ENCODE measurements around the gene SDCBP2.
A peak's percentile ranks its signal among the peaks of the same experiment; 100 is the strongest.
"Not testable (repeated sequence)": the region's sequence is repeated elsewhere in the genome, so short reads cannot be mapped to it uniquely, and the experiment has no call there.

SDCBP2 gene

GRCh38 chr20:1357921-1358671, 29.2 kb upstream of the SDCBP2 start:
- DNase-seq = no peak

DNA sequence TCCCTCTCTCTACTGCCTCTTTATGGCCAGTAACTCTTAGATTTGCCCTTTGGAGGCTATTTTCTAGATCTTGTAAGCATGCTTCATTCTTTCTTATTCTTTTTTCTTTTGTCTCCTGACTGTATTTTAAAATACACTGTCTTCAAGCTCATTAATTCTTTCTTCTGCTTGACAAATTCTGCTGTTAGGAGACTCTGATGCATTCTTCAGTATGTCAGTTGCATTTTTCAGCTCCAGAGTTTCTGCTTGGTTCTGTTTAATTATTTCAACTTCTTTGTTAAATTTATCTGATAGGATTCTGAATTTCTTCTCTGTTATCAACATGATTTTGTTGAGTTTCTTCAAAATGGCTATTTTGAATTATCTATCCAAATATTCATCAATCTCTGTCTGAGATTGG, 25.0 kb upstream of the SDCBP2 start:
- no peak for DNase-seq

DNA sequence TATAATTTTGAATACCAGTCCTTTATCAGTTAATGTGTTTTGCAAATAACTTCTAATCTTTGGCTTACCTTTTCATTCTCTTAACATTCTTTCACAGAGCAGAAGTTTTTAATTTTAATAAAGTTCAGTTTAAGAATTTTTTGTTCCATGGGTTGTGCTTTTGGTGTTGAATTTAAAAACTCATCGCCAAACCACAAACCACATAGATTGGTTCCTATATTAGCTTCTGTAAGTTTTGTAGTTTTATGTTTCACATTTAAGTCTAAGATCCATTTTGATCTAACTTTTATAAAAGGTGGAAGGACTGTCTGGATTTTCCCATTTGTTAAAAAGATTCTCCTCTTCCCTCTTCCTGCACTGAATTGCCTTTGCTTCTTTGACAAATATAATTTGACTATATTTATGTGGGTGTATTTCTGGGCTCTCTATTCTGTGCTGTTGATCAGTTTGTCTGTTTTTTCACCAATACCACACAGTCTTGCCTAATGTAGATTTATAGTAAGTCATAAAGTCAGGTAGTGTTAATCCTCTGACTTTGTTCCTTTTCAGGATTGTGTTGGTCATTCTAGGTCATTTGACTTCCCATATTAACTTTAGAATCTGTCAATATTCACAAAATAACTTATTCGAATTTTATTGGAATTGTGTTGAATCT, 17.5 kb upstream of the SDCBP2 start:
- DNase-seq = no peak

GRCh38 chr20:1345756-1346093, 16.8 kb upstream of the SDCBP2 start:
- no peak for DNase-seq

GRCh38 chr20:1345030-1345755, 16.3 kb upstream of the SDCBP2 start:
- DNase-seq = no peak

DNA sequence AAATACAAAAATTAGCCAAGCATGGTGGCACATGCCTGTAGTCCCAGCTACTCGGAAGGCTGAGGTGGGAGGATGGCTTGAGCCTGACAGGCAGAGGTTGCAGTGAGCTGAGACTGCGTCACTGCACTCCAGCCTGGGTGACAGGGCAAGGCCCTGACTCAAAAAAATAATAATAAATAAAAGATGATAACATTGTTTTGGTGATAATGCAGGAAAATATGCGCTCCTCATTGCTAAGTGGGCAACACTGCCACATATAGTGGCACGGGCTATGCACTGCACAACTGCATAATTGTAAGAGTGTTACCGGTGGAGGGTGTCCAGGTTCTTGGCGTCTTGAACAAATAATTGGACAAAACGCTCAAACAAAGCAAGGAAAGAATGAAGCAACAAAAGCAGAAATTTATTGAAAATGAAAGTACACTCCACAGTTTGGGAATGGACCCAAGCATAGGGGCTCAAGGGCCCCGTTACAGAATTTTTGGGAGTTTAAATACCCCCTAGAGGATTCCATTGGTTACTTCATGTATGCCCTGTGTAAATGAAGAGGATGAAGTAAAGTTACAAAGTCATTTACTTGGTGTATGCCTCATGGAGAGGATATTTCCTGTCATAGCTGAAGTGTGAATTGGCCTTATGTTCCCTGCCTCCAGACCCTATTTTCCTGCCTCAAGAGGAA, 14.6 kb upstream of the SDCBP2 start:
- not testable (repeated sequence) for DNase-seq

DNA sequence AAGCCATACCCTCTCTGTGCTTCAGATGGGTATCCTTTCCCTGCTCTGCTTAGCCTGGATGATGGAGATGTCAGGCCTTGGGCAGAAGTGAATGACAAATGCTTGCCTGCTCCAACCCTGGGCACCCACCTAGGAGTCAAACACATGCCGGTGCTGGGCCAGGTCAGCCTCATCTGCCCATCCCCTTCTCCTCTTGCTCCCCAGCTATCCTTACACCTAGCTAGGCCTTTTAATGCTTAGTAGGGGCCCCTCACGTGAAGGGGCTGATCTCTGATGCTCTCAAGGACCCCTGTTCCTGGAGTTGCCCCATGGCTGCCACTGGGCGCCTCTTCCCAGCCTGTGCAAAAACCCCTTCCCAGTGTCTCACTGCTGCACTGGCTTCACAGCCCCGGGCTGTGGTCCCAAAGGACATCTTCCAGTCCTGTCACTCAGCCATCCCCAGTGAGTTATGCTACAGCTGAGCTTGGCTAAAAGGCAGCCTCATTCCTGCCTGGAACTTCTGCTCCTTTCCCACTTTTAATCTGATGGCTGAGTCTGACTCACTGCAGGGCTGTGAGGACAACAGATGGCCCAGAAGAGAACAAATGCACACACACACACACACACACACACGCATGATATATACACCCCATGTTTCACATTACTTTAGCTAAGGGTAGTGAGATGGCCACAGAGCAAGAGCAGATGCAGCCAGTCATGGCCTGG, 12.8 kb upstream of the SDCBP2 start:
- no peak for DNase-seq

DNA sequence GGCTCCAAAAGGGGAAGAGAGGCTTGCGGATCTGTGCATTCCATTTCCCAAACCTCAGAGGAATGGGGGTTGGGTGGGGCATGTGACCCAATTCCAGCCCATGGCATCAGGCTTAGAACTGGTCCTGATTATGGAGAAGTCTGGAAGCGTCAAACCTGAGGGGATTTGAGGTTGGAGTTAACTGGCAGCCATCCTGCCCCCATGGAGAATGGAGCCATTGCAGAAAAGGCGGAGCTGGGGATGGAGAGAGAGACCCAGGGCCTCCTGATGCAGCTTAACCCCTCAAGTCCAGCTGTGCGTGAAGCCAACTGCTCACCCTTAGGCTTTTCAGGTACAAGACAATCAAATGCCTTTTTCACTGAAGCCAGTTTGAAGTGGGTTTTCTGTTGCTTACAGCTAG, 9.9 kb upstream of the SDCBP2 start:
- no peak for DNase-seq

DNA sequence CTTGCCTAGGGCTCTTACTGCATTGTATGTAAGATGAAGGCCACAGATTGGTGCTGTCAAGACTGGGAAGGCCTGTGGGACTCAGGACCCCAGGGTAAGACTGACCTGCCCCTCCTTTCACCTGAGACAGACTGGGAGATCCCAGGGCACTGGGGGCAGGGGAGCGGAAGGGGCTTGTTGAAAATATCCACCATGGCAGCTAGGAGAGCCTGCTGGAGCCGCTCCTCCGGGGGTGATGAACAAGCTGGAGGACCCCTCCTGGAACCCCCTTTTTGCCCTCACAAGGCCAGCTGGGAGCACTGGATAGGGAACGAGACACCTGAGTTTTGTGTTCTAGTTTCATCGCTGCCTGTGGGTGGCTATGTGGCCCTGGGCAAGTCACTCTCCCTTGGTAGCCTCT, 9.2 kb upstream of the SDCBP2 start:
- DNase-seq = no peak

- no peak for DNase-seq
Measured at GRCh38 chr20:1337441-1337840, 8.5 kb upstream of the SDCBP2 start.

DNA sequence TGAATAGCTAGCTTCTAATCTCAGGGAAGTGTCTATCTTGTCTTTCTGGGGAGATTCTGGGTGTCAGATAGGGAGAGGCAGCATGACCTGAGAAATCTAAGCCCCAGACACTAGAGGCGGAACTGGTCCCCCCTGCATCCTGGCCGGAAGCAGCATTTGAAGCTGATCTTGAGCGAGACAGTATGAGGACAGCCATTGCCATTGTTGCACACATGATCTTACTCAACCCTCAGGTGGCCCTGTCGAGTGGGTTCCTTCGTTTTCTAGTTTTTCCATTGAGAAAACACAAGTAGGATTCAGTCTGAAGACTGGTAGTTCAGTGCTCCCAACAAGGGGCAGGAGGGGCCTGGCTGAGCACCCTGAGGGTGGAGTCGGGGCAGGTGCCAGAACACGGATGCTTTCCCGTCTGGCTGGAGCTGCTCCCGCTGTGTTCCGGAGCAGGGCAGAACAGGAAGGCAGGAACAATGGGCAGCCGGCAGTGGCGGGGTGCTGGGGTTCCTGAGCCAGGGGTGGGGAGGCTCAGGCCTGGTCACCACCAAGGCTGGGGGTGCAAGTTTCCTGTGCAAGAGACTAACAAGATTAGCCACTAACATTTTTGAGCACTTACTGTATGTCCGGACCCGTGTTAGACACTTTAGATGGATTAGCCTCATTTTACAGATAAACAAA, 7.9 kb upstream of the SDCBP2 start:
- DNase-seq = peak in 1 of 6 experiments; percentile 9

GRCh38 chr20:1335961-1336698, 7.2 kb upstream of the SDCBP2 start:
- no peak for DNase-seq

GRCh38 chr20:1334761-1335160, 5.8 kb upstream of the SDCBP2 start:
- no peak for DNase-seq

DNA sequence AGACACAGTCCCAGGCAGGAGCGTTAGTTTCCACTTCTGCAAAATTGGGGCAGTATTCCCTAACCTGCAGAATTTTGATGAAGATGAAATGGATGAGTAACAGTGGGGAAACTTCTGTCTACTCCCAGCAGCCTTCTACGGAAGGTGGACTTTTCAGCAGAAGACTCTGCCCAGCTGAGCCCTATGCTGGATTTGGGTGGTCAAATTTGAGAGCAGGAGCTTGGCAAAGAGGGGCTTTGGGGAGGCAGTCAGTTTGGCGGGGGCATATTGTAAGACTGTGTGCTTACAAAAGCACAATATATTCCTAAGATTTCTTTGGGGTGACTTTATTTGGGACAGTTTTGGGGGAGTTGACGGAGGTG, 5.4 kb upstream of the SDCBP2 start:
- DNase-seq = no peak

DNA sequence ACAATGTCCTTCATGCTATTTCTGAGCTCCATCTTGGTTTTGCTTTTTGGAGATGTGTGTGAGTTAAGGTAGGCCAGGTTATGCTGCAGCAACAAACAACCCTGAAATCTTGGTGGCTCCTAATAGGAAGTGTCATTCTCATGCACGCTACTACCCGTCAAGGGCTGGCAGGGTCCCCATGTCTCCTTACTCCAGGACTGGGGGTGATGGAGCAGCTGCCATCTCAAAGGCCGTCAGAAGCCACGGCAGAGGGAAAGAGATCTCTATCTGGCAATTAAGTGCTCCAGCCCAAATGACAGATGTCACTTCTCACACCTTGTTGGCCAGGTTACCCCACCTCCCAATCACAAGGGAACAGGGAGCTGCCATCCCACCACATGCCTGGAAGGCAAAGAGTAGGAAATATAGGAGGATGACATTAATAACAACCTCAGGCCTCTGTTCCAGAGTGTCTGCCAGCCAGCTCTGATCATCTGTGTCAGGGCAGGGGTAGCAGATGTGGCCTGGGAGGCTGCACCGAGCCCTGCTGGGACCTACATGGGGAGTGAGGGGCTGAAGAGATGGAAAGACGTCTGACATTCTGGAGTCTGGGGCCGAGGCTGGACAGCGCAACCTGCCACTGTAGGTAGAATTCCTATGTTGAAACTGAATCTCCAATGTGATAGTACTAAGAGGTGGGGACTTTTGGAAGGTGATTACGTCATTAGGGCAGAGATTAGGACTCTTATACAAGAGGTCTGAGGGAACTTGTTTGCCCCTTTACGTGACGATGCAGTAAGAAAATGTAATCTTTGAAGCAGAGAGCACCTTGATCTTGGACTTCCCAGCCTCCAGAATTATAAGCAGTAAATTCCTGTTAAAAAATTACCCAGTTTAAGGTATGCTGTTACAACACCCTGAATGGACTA, 4.8 kb upstream of the SDCBP2 start:
- no peak for DNase-seq

GRCh38 chr20:1332749-1333300, 3.9 kb upstream of the SDCBP2 start:
- no peak for DNase-seq

DNA sequence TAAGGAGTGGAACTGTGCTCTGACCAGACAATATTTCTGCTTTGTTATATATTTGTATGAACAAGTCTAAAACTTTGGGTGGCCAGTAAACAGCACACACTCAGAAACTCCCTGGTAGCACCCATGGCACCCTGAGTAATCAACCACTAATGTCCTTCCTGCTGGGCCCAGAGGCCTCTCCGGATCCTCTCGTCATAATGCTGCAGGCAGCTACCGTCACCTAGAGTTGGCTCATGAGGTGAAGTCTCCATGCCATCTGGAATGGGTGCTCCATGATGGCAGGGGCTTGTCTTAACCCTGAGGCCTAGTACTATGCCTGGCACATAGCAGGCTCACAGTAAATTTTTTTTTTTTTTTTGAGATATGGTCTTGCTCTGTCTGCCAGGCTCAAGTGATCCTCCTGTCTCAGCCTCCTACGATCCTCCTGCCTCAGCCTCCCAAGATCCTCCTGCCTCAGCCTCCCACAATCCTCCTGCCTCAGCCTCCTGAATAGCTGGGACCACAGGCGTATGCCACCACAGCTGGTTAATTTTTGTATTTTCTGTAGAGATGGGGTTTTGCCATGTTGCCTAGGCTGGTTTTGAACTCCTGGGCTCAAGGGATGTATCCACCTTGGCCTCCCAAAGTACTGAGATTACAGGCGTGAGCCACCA, 3.0 kb upstream of the SDCBP2 start:
- no peak for DNase-seq

DNA sequence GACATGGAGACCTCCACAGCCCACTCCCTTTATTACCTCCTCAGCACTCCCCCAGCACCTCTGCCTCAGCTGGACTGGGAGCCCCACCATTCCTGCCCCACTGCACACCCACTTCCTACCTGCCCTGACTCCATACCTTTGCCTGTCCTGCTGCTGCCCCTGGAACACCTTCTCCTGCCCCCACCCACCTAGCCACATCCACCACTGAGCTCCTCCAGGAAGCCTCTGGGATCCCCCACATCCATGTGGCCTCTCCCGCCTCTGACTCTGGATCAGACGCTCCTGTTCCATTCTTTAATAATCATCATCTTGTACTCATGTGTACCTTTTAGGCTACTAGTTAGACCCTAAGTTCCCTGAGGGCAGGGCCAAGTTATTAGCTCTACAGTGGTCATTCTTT, 2.2 kb upstream of the SDCBP2 start:
- no peak for DNase-seq

DNA sequence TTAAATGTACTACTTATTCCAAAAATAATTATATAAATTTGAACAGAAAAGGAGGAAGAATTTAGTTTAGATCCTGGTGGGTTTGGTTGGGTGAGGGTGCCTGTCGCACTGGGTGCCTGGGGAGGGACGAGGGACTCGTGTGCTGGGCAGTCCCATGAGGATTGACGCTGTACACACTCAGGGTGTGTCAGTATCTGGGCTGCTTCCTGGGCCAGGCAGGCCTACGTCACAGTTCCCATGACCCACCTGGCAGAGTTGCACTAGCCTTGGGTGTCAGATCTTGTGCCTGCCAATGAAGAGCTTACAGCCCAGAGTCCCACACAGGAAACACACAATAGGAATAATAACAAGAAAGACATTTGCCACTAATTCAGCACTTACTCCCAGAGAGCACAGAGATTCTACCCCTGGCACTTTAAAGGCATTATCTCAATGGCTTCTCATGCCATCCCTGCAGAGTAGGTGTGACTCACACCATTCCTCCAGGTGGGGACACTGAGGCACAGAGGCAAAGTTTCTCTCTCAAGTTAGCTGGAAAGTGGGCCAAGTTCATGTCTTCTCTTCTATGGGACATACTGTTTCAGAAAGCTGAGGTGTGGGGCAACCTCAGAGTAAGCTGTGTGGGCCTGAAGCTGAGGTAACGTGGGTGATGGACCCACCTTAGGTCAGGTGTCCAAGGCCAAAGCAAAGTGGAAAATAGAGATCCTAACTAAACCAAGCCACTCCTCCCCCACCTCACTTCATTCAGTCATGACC, 1.3 kb upstream of the SDCBP2 start:
- DNase-seq = peak in 5 of 6 experiments; percentile 29 to 59 (median 48)
